ENCODE data around the gene ST6GAL1. TPM values are rescaled to one million over a fixed set of nuclear protein-coding genes. Genes with fewer than 3 reads are reported as not detected.
"Not testable (repeated sequence)": the region's sequence is repeated elsewhere in the genome, so short reads cannot be mapped to it uniquely, and the experiment has no call there.

ST6GAL1 gene
- total RNA-seq, 1 donor from 2014 or later = 61.1 TPM

DNA sequence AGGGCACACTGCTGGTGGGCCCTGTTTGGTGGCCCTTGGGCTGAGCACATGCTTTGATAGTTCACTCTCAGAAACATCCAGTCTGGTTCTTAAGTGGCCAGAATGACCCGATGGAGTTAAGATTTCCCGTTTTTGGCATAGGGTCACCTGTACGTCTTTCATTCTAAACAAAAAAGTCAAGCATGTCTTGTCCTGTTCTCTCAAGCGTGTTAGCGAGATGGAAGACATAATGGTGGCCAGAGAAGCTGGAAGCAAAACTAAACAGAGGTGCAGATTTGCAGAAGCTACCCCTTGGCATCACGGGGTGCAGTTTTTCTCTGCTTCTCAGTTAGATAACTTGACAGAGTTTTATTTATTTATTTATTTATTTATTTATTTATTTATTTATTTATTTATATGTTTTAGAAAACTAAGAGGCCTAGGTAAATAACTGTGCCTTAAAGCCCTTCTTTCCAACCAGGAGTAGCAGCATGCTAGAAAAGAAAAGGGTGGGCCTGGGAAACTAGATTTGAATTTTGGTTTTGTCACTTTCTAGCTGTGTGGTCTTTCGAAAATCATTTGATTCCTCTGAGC is 63.0 kb downstream of the ST6GAL1 start:
- DNase-seq (ENCODE audit: low read depth in 2 of 2) = no peak

DNA sequence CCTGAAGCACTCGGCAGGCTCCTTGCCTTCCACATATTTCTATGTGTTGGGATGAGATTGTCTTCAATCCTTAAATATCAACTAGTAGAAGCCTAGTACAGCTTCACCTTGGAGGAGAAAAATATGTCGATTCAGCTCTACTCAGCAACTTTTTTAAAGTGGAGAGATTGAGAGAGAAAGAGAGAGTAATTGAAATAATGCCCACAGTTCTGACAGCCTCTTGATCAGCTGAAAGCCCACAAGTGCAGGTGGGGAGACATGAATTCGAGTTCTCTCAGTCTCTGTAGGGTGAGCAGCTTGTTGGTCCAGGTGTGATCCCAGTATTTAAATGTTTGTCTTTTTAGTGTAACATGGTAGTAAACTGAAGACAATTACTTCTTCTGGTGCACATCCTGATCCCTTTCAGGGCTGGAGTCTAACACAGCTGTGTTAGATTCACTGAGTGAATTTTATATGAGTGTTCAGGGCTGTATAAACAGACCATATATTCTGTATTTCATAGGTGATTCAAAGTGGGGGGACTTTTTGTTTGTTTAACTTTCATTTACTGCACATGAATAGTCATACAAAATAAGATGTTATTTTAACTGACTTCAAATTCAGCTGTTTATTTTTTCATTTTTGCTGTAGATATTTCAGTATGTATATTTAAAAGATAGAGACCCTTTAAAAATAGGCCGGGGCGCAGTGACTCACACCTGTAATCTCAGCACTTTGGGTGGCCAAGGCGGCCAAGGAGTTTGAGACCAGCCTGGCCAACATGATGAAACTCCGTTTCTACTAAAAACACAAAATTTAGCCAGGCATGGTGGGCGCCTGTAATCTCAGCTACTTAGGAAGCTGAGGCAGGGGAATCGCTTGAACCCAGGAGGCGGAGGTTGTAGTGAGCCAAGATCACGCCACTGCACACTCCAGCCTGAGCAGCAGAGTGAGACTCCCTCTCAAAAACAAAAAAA is 64.0 kb downstream of the ST6GAL1 start:
- no peak for DNase-seq (ENCODE audit: low read depth in 2 of 2)

DNA sequence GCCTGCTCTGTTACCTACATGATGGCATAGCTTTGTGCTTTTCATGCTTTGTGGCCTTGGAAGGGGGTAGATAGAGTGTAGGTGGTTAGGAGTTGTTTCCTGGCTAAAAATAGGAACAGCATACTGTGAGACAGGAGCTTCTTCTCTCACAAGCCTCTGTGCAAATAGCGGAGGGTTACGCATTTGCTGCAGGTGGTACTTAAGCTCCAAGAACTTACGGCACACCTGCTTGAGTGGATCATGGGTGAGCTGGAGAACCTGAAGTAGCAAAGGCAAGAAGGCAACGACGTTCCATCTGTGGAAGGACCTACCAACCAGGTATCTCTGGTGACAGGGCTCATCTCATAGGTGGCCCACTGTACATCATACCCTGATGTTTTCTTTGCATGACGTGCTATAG is 66.0 kb downstream of the ST6GAL1 start:
- no peak for DNase-seq (ENCODE audit: low read depth in 2 of 2)

DNA sequence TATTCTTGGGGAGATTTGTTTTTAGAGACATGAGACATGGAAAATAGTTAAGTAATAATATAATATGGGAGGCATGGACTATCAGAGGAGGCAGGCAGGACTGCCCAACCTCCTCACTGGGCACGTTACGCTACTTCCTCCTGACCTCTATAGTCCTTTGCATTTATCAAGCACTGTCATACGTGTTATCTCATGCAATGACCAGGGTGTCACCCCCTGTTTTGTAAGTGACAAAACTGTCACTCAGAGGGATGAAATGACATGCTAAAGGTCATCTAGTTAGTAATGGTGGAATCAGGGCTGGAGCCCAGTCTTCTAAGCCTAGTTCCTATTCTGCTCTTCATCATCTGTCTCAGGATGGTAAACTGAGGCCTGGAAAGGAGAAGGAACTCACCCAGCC is 66.7 kb downstream of the ST6GAL1 start:
- no peak for DNase-seq (ENCODE audit: low read depth in 2 of 2)

DNA sequence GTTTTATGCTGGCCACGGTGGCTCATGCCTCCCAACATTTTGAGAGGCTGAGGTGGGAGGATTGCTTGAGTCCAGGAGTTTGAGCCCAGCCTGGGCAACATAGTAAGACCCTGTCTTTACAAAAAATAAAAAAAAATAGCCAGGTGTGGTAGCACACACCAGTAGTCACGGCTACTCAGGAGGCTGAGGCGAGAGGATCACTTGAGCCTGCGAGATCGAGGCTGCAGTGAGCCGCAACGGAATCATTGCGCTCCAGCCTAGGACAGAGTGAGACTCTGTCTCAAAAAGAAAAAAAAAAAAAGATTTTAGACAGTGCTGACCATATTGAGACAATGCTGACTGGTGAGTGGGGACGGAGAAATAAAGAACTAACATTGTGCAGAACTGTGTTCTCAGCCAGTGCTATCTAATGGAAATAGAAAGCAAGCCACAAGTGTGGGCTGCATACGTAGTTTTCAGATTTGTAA is 67.2 kb downstream of the ST6GAL1 start:
- no peak for DNase-seq (ENCODE audit: low read depth in 2 of 2)

DNA sequence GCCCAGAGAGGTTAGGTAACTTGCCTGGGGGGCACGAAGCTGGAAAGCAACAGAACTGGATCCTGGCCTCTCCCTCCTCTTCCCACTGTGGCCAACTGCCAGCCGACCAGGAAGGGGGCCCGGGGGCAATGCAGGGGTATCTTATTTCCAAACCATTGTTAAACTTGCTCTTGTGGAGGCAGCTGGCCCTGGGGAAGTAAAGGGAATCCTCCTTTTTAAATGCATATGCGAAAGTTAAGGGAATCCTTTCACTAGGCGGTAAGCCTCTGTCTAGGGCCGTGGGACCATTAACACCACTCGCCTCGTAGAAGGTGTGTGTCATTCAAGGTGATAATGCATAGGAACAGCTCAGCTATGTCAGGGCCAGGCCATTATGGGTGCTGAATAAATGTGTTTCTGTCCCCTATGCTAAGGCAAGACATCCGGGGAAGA is 68.6 kb downstream of the ST6GAL1 start:
- no peak for DNase-seq (ENCODE audit: low read depth in 2 of 2)

DNA sequence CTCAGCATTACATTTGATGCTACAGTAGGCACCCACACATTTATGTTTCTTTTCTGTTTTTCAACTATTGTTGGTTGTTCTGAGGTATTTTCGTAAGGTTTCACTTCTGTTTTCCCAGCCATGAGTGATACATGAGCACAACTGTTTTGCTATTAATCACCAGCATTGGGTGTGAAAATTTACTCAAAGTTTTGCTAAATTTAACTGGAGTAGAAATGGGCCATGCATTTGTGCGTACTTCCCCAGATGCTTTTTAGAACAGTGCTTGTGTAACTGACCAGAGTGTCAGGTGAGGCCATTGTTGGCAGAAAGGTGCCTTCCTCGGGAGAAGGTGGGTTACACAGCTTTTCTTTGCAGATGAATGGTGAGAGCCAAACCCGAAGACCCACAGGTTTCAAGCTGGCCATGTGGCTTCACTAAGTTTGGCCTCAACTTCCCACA is 70.4 kb downstream of the ST6GAL1 start:
- DNase-seq (ENCODE audit: low read depth in 2 of 2) = no peak

DNA sequence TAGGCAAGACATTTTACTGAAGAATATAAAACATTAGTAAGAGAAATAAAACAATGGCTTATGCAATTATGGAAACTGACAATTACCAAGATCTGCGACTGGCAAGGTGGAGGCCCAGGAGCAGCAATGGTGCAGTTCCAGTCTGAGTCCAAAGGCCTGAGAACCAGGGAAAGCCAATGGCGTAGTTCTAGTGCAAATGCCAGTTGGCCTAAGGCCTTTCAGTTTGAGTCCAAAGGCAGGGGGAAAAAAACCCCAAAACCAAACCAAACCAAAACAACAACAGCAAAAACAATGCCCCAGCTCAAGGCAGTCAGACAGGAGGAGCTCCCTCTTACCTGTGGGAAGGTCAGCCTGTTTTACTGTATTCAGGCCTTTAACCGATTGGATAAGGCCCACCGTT is 72.6 kb downstream of the ST6GAL1 start:
- no peak for DNase-seq (ENCODE audit: low read depth in 2 of 2)

DNA sequence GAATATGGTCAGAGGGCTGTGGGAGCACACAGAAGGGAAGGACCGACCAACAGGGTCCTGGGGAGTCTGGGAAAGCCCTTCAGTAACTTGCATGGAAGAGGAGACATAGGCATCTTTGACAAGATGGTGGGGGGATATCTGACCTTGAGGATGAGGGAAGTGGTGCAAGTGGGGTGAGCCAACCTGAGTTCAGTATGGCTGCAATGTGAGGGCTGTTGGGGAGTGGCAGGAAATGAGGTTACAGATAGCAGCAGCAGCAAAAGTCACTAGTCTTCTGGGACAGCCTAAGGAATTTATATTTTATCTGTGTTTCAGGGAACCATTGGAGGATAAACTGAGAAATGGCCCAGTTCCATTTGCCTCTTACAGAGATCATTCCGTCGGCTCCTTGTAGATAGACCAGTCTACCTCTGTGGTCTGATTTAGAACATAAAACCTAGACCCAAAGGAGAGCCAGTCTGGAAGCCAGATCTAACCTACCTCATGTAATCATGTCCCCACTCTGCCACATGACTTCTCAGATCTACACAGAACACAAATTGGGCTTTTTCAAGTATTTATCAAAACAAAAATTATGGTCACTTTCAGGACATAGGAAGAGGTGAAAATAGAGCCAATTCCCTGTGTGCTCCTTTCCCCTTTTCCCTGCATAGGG is 75.6 kb downstream of the ST6GAL1 start:
- no peak for DNase-seq (ENCODE audit: low read depth in 2 of 2)

DNA sequence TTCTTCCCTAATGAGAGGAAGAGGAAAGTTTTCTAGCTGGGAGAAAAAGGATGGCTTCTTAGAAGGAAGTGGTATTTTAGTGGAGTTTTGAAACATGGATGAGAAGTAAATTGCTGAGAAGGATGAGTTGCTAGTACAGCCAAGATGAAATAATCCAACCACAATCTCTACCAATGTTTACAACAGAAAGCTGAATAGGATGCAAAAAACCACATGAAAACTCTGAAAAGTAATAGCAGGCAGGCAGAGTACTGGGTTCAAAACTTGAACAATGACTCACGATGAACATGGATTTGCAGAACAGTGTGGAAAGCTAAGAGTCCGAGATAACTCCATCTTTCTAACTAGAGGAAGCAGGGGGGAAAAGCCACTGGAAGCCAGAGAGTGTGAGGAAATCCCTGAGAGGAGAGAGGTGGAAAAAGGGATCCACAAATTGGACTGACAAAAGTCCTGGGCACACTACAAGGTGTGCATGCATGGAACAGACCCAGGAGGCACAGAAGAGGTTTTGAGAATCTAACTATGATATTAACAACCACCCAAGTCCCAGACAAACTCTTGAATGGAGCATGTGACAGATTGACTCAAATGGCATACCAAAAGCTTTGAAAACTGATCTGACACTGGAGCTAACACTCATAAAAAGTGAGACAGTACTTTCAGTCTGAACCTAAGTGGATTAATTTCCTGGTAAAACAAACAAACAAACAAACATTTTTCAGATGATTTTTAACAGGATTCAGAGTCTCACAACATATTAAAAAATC is 76.7 kb downstream of the ST6GAL1 start:
- DNase-seq (ENCODE audit: low read depth in 2 of 2) = no peak

DNA sequence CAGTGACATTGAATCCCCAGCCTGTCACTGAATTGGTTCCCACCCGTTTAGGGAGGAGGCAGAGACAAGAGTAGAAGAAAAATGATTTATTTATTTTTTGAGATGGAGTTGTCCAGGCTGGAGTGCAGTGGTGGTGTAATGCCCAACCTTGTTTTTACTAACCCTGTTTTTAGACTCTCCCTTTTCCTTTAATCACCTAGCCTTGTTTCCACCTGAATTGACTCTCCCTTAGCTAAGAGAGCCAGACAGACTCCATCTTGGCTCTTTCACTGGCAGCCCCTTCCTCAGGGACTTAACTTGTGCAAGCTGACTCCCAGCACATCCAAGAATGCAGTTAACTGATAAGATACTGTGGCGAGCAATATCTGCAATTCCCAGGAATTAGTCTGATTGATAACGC is 80.1 kb downstream of the ST6GAL1 start:
- DNase-seq (ENCODE audit: low read depth in 2 of 2) = not testable (repeated sequence)

DNA sequence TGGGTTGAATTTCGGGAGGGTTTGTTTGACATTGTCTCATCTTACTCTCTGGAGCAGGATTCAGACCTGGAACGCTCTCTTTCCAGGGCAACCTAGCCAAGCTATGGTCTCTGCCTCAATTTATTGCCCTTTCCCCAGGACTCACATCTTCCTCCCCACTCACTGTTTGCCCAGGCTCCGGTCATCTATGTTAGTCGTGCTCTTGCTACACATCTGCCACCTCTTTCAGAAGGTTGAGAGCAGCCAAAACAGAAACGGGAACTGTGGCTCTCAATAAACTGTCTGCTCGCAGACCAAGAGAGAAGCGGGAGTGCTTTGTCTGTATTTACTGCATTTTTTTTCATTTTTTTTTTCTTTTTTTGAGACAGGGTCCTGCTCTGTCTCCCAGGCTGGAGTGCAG is 81.6 kb downstream of the ST6GAL1 start:
- peak in 1 of 2 donors; percentile 37 for DNase-seq (ENCODE audit: low read depth in 2 of 2)

DNA sequence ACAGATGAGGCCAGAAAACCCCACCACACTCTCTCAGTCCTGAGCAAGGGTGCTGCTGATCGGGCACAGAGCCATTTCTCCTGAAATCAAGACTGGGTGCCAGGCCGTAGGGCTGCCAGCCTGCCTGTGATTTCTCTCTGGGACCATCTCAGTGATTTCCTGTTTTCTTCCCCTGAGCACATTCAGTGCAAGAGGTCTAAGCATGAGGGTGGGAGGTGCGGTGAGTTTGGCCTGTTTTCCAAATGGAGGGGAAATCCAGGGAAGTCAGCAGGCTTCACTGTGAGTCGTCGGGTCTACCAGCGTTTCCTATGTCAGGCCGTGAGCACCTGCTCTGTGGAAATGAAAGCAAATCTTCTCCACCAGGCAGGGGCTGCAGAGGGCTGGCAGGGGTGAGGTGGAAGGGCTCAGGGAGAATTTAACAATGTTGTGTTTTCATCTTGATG is 82.3 kb downstream of the ST6GAL1 start:
- peak; percentile 91 to 95 for DNase-seq (ENCODE audit: low read depth in 2 of 2)

DNA sequence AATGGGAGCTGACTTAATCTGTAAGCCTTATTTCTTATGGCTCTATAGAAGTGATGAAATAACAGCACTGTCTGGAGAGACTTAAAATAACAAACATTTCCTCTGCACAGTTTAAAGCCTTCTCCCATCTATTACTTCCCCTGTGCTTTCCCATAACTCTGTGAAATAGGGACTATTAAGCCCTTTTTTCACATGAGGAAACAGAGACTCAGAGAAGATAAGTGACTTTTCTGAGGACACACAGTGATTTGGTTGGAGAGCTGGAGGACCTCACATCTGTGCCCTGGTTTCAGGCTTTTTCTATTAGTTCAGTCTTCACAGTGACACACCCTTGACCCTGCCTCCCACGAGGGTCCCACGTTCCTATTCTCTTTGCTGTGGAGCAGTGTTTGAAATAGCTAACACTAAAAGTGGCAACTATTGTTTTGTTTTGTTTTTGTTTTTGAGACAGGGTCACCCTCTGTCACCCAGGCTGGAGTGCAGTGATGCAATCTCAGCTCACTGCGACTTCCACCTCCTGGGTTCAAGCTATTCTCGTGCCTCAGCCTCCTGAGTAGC is 82.9 kb downstream of the ST6GAL1 start:
- DNase-seq (ENCODE audit: low read depth in 2 of 2) = peak; percentile 48 to 59

DNA sequence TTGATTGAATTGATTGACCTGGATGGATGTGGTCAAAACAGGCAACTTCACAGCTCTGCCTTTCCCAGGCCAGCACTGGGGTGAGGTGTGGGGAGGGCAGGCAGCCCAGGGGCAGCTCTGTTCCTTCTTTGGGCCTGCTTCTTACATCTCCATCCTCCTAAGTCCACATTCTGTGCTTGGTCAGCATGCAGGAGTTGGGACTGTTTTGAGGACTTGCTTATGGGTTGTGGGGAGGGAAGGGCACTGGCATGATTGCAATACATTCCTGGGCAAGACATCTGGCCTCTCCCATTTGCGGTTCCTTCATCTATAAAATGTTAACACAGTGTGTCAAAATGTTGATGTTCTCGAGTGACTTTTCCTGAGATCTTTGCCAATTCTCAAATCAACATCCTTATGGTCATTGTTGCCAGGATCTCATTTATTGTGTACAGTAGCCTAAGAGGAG is 84.1 kb downstream of the ST6GAL1 start:
- DNase-seq (ENCODE audit: low read depth in 2 of 2) = peak in 1 of 2 donors; percentile 78

DNA sequence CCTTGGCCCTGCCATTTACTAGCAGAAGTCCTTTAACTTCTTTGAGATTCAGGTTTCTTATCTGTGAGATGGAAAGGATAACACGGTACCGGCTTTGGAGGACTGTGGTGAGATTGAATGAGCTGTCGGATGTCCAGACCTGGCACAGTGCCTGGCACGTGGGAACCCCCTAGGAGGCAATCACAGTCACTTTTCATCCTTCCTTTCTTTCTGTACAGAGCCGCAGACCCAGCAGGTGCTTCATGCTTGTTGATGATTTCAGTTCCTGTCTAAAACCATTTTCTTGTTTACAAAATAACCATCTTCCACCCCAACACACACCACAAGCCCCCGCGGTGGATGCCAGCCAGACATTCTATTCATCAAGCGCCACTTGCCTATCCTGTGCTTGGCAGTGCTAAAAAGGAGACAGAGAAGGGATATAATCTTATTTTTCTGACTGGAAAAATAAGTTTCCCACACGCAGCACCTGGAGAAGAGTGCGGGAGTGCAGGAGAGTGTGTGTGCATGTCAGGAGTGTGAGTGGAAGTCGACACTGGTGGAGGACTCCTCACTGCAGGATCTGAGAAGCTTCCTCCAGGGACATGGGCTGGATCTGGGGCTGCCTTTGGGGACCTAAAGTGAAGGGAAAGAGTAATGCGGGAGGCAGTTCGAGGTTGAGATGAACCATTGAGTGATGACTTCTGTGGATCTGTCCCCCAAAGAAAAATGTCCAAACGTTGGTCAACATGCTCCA is 85.7 kb downstream of the ST6GAL1 start:
- peak; percentile 53 to 68 for DNase-seq (ENCODE audit: low read depth in 2 of 2)

DNA sequence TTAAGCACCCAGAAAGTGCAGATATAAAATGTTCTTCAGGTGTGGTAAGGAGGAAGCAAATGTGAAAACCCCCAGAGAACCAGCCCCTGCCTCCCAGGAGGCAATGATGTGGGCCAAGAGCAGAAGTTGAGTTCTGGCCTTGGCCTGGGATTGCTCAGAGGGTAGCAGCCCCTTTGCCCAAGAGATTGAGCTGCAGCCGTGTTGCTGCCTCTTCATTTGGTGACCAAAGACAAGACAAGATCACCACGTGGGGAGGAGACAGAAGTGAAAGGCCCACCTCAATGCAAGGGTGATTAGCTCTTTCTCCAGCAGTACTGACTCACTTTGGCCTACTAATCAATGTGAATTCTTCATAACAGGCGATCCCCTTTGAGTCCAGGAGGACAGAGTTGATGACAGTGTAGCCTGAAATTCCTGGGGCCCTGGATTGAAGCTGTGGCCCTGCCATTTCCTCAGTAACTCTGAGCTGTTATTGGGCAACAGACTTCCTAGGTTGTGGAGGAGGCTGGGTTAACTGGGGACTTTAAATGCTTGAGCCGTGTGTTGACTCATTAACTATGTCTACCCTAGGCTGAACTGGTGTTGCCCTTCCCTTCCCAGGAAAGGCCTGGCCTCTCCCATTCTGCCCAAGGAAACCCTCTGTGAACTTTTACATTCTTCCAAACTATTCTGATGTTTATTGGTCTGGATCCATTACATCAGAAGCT is 86.5 kb downstream of the ST6GAL1 start:
- peak; percentile 29 to 89 for DNase-seq (ENCODE audit: low read depth in 2 of 2)

DNA sequence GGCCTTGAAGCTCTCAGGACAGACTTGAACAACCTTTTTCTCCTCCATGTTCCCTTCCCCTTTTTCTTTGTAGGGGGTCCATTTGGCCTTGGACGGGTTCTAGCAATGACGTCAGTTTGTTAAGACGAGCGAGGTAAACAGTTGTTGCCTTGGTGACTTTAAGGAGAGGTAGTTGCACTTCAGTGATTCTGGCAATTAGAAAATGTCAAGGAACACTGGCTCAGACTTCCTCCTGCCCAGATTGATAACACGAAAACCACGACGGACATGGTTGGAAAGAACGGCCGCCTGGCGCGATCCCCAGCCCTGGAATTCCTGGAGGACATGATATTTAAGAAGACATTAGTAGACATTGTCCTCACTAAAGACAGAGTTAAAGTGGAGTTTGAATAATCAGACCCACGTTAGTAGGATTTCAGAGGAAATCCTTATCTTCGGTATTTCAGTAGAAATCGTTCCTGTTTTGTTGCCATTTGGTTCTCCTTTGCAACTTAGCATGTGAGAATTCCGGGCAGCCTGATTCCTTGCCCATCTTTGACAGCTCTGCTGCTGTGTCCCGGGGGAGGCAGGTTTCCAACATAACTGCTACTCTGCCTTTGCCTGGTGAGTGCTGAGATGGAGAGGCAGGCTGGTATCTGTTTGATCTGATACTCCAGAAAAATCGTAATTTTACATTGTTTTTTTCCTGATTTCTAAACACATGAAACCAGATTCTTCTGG is 87.3 kb downstream of the ST6GAL1 start:
- peak in 1 of 2 donors; percentile 77 for DNase-seq (ENCODE audit: low read depth in 2 of 2)

DNA sequence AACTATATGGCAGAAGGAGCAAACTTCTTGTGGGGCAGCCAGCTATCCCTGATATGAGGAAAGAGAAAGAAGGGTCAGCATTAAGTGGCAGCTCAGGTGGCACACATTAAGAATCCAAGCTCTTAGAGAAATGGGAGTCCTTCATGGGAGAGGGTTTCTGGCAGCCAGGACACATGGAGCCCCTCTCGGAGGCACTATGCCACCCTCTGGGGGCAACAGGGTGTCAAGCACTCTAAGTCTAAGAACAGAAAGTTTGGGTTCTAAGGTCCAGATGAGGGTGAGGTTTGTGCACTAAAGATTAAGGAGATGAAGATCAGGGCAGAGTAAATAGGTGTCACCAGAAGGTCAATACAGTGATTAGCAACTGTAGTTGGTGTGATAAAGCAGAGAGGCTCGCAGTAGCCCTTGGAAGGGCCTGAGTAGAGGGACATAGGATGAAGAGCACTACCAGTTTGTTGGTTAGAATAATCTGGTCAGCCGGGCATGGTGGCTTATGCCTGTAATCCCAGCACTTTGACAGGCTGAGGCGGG is 89.3 kb downstream of the ST6GAL1 start:
- DNase-seq (ENCODE audit: low read depth in 2 of 2) = no peak
